ENCODE results near the gene SNRPB2. TPM values are rescaled to one million over a fixed set of nuclear protein-coding genes. Genes with fewer than 3 reads are reported as not detected.

Gene SNRPB2
- total RNA-seq (10 to 100 TPM; 28.8 to 40.3 (median 32.2) TPM), polyA plus RNA-seq (10 to 100 TPM; 30.0 to 49.2 TPM)
- long read RNA-seq, donor 1, transcript SNRPB2-201 (7 exons, 2,452 nt): major isoform, 9 of 36 reads
- long read RNA-seq, donor 1, transcript SNRPB2-202 (7 exons, 1,588 nt): major isoform, 9 of 36 reads
- long read RNA-seq, donor 1, partial matches to known transcripts: 17 of 36 reads
- long read RNA-seq, donor 1, other reads (novel, unspliced or antisense): 1 of 36 reads
- long read RNA-seq, donor 2, partial matches to known transcripts: 15 of 20 reads
- long read RNA-seq, donor 2, other reads (novel, unspliced or antisense): 1 of 20 reads
- long read RNA-seq, donor 3, partial matches to known transcripts: 2 of 6 reads
- long read RNA-seq, donor 3, other reads (novel, unspliced or antisense): 0 of 6 reads

DNA sequence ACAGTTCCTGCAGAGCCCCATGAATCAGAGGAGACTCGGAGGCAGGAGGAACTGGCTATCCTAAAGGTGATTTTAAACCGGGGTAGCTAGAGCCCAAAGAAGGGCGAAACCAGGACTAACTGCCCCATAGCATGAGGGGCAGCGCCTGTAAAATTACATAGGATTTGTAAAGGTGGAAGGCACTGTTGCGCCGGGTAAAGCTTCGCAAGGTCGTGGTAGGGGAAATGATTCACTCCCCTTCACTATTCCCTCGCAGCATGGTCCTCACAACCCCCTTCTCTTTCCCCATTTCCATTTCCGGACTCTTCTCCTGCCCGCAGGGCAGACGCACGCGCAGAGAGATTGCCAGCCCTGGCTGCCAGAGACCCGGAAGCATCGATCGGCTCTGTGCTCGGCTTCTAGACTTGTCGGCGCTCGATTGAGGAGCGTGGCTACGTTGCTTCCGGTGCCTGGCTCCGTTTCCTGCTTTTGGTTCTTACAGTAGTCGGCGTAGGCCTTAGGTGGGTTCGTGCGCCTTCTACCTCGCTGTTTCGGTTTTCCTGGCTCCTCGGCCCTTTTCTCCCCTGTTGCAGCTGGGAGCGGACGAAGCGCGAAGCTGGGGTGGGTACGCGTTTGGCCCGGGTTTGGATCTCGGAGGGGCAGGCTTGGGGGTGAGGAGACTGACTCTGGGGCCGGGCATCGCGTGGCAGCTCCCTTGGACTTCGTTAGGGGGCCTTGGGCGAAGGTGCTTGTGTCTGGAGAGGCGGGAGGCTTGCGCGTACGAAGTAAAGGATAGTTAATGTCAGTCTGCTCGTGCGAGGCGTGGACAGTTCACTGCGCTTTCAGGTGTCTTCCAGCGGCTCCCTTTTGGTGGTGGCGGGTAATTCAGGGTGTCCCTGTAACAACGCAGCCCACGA lies at the start of gene SNRPB2:
SNRPB2 (plus strand) TSS at position 462 of the 896 bp plus-strand sequence. CDS start 1,677 bp downstream, outside the sequence.
- Histone ChIP-seq H3K9me3 (no peaks in the 10 kb centered on the region), H3K36me3 (peaks cover 0 to 35% (median 12%) of the 10 kb centered on the region in 9 donors), H3K4me1 (peaks cover 0 to 26% (median 14%) of the 10 kb centered on the region in 9 donors), H3K27me3 (peaks cover 0 to 39% (median 24%) of the 10 kb centered on the region in 7 donors), H3K4me3 (peak within 1 kb of the TSS; percentile 75 to 97 (median 92)), H3K27ac (peak within 1 kb of the TSS; percentile 24 to 95 (median 81))
- TF ChIP-seq, protein P1, sequence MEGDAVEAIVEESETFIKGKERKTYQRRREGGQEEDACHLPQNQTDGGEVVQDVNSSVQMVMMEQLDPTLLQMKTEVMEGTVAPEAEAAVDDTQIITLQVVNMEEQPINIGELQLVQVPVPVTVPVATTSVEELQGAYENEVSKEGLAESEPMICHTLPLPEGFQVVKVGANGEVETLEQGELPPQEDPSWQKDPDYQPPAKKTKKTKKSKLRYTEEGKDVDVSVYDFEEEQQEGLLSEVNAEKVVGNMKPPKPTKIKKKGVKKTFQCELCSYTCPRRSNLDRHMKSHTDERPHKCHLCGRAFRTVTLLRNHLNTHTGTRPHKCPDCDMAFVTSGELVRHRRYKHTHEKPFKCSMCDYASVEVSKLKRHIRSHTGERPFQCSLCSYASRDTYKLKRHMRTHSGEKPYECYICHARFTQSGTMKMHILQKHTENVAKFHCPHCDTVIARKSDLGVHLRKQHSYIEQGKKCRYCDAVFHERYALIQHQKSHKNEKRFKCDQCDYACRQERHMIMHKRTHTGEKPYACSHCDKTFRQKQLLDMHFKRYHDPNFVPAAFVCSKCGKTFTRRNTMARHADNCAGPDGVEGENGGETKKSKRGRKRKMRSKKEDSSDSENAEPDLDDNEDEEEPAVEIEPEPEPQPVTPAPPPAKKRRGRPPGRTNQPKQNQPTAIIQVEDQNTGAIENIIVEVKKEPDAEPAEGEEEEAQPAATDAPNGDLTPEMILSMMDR (IDR thresholded peaks at IDR 0.05): peak in 2 of 9 donors; percentile 4 to 8
- DNase-seq: peak; percentile 90 to 94
- ATAC-seq: peak; percentile 98 to 100 (median 99)
- WGBS, 2 donors: 3 to 4% methylated on average over 57 of the region's 57 CpGs
- intact Hi-C loops (cut with DNase I): loop anchor here in 5 of 10 donors (5.0 to 10.0 kb wide), 5 partner anchors 65 to 215 kb away; partner anchors contain the start of gene KIF16B (in 3 of the 5)

DNA sequence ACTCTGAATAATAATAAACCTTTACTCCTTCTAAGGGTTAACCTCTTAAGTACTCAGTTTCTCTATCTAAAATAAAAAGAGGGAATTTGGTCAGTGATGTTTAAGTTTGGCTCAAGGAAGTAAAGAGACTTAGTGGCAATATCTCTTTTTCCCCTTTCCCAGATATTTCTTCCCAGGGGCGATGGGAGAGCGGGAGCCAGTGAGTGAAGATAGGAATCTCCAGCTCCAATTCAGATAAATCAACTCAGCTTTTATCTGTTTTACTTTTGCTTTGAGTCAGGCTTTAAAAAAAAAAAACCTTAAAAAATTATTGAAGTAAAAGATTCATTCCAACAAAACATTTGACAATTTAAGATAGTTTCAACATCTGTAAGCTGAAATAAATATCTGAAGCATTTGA lies 45.4 kb upstream of the SNRPB2 start:
- 81 to 88% methylated on average over 2 of the region's 2 CpGs for WGBS, 2 donors
- H3K27ac ChIP-seq: no peak overlapping the region
- no peaks in the 10 kb centered on the region for H3K9me3 ChIP-seq
- DNase-seq: no peak
- H3K27me3 ChIP-seq: no peaks in the 10 kb centered on the region
- no peaks in the 10 kb centered on the region for H3K4me1 ChIP-seq
- intact Hi-C loops (cut with DNase I): no loop called here
- H3K36me3 ChIP-seq: no peaks in the 10 kb centered on the region
- no peak for ATAC-seq
- H3K4me3 ChIP-seq: no peak overlapping the region
- TF ChIP-seq, protein P1 (IDR thresholded peaks at IDR 0.05): no peak

DNA sequence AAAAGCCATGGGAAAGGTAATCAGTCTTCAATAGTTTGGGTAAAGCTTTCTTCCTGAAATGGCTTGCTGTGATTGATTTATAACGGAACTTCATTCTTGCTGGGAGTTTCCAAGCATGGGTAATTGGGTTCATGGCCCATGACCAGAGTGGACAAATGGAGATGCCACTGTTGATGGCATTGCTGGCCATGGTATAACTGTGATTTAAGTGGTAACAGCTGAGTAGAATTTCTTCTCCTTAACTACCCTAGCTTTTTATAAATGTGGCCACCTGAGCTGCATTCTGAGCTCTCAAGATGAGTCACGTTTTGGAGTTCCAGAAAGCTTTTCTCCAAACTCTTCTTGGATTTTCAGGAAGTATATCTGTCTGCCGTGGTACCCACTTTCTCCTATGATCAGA lies 39.9 kb upstream of the SNRPB2 start:
- H3K4me1 ChIP-seq: peaks cover 0 to 4% (median 0%) of the 10 kb centered on the region in 9 donors
- DNase-seq: no peak
- intact Hi-C loops (cut with DNase I): no loop called here
- no peak overlapping the region for H3K4me3 ChIP-seq
- H3K27ac ChIP-seq: no peak overlapping the region
- no peaks in the 10 kb centered on the region for H3K27me3 ChIP-seq
- no peaks in the 10 kb centered on the region for H3K36me3 ChIP-seq
- H3K9me3 ChIP-seq: no peaks in the 10 kb centered on the region
- TF ChIP-seq, protein P1 (IDR thresholded peaks at IDR 0.05): no peak
- no peak for ATAC-seq
- WGBS, 2 donors: 53 to 58% methylated on average over 3 of the region's 3 CpGs

DNA sequence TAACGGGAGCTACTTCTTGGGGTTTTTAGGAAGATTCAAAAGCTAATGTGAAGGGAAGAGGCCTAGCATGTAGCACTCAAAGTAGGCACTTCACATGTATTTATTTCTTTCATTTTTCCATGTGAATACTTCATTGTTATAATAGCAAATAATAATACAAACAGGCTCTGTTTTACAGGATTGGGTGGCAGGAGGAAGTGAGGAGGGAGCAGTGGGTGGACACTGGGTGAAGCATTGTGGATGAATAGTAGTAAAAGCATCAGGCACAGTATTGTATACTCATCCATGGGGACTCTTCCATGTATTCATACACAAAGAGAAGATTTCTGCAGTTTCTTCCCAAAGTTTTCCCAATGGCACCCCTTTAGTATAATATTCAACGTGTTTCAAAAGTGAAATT lies 38.4 kb upstream of the SNRPB2 start:
- Histone ChIP-seq H3K36me3 (no peaks in the 10 kb centered on the region), H3K9me3 (no peaks in the 10 kb centered on the region), H3K27me3 (no peaks in the 10 kb centered on the region), H3K4me1 (peaks cover 0 to 4% (median 0%) of the 10 kb centered on the region in 9 donors), H3K4me3 (no peak overlapping the region), H3K27ac (no peak overlapping the region)
- ATAC-seq: no peak
- TF ChIP-seq, protein P1 (IDR thresholded peaks at IDR 0.05): no peak
- intact Hi-C loops (cut with DNase I): no loop called here
- DNase-seq: no peak
- 70 to 80% methylated on average over 2 of the region's 2 CpGs for WGBS, 2 donors

Data from heart right ventricle (tissue), 16 donors.